Suprapubic skin (tissue), 4 donors: ENCODE data around the gene CCDC138. TPM values are rescaled to one million over a fixed set of nuclear protein-coding genes. Genes with fewer than 3 reads are reported as not detected.

ENCODE experiments used
- DNase-seq, 2 donors: peaks; one replicate each; pipeline ENCODE4 v3.0.0-alpha.2; 2019; ENCODE audit warnings: low spot score in 2 of 2
- H3K27ac ChIP-seq: fragments of 200-600 bp; sonication (generic); one replicate; pipeline ENCODE4 v1.5.1; 2019
- H3K27me3 ChIP-seq: fragments of 200-600 bp; sonication (generic); one replicate; pipeline ENCODE4 v1.5.1; 2019
- H3K36me3 ChIP-seq: fragments of 200-600 bp; sonication (generic); one replicate; pipeline ENCODE4 v1.5.1; 2019
- H3K4me1 ChIP-seq: fragments of 200-600 bp; sonication (generic); one replicate; pipeline ENCODE4 v1.5.1; 2019
- H3K4me3 ChIP-seq: fragments of 200-600 bp; sonication (generic); one replicate; pipeline ENCODE4 v1.5.1; 2019; ENCODE audit warnings: mild to moderate bottlenecking
- H3K9me3 ChIP-seq: fragments of 200-600 bp; sonication (generic); one replicate; pipeline ENCODE4 v1.5.1; 2019
- CTCF ChIP-seq, 2 donors: fragments of 200-600 bp in 1 of 2; fragments of 450-650 bp in 1 of 2; sonication (generic) in 1 of 2; IDR thresholded peaks; one replicate each; pipeline ENCODE4 v1.5.1; 2016 to 2019; ENCODE audit warnings: antibody characterized with exemption in 2 of 2, mild to moderate bottlenecking in 1 of 2, moderate library complexity in 1 of 2
- EP300 ChIP-seq: sonication (generic); formaldehyde crosslinking; IDR thresholded peaks from one replicate; pipeline ENCODE4 v1.6.1; 2017; ENCODE audit warnings: antibody characterized with exemption
- POLR2A ChIP-seq, 2 donors: fragments of 450-650 bp; IDR thresholded peaks; one replicate each; pipeline ENCODE4 v1.6.1; 2017; ENCODE audit warnings: antibody characterized with exemption in 2 of 2, mild to moderate bottlenecking in 2 of 2, moderate library complexity in 2 of 2
- POLR2AphosphoS5 ChIP-seq, 3 donors: sonication (generic); formaldehyde crosslinking; IDR thresholded peaks; one replicate each; pipeline ENCODE4 v1.6.1; 2017; ENCODE audit warnings: antibody characterized with exemption in 3 of 3
- WGBS: methylation state at CpG from one replicate; pipeline ENCODE4 v1.1.5; 2018; 5-methylcytosine and 5-hydroxymethylcytosine counted together
- total RNA-seq, 4 donors: library from RNA; depleted of rRNA; stranded (reverse); fragments of >200 nt; gene quantifications; one replicate each; pipeline ENCODE4 v1.1.0, GENCODE V29; 2016

Gene CCDC138
- total RNA-seq, 4 donors from 2014 or later = 1.4 to 9.3 (median 4.9) TPM

- WGBS = 69% methylated on average over 6 of the region's 15 CpGs
- Histone ChIP-seq H3K4me3 (no peak overlapping the region), H3K4me1 (no peaks in the 10 kb centered on the region), H3K27ac (no peak overlapping the region), H3K9me3 (no peaks in the 10 kb centered on the region), H3K27me3 (peaks cover 3% of the 10 kb centered on the region), H3K36me3 (no peaks in the 10 kb centered on the region)
- peak in 1 of 2 donors; percentile 75 for DNase-seq
- TF ChIP-seq CTCF (IDR thresholded peaks at IDR 0.05) (no peak), EP300 (no peak), POLR2AphosphoS5 (IDR thresholded peaks at IDR 0.05) (no peak), POLR2A (IDR thresholded peaks at IDR 0.05) (no peak)
Observed at GRCh38 chr2:108906403-108907077, 120.0 kb downstream of the CCDC138 start.

DNA sequence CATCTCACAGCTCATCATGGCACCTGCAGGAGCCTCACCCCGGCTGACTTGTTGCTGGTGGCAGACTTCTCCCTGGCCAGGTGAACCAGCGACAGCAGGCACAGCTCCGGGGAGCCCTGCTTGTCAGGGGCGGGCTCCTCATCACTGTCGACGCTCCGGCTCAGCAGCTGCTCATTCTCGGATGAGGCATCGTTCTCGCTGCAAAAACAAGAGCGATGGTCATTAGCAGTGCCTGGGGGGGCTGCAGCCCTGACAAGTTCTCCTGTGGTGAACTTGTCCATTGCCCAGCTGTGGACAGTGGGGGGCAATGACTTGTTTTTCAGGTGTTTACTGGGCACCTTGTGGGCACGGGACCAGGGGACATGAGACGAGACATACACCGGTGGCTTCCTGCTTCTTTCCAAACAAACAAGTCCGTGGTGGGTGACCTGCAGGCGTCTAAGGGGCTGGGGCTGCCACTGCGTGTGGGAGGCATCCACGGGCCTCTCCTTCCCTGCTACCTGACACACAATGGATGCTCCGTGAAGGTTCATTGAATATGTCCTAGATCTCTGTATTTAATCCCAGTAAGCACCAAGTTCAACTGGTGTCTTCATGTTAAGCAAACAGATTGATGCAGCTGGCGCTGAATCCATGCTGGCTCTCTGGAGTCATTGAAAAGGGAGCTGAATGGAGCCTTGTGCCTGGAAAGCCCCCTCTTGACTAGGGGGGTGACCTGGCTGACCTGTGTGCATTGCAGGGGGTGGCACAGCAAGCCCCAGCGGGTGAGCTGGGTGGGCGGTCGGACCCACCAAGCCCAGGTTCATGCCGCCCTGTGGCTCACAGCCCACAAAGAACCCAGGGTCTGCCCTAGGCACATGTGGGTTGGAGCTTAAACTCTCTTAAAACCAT, 121.5 kb downstream of the CCDC138 start:
- Histone ChIP-seq H3K27me3 (peaks cover 3% of the 10 kb centered on the region), H3K27ac (no peak overlapping the region), H3K36me3 (no peaks in the 10 kb centered on the region), H3K9me3 (no peaks in the 10 kb centered on the region), H3K4me3 (no peak overlapping the region), H3K4me1 (no peaks in the 10 kb centered on the region)
- peak in 1 of 2 donors; percentile 69 for DNase-seq
- 79% methylated on average over 16 of the region's 24 CpGs for WGBS
- TF ChIP-seq POLR2AphosphoS5 (IDR thresholded peaks at IDR 0.05) (no peak), EP300 (no peak), CTCF (IDR thresholded peaks at IDR 0.05) (no peak), POLR2A (IDR thresholded peaks at IDR 0.05) (no peak)

DNA sequence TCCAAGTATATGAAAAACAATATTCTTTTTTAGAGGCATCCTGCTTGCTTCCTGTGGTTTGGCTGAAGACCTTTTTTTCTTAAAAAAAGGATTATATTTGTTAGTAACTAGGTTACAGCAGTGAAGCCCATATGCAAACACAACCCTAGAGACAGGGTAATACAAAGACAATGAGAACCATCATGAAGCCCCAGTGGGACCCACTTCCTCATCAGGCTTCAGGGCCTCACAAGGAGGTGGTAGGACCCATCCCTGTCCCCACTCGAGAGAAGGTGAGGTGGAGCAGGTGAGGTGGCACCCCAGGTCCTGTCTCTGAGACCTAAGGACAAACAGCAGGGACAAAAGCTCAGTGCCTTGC, 122.1 kb downstream of the CCDC138 start:
- peaks cover 3% of the 10 kb centered on the region for H3K27me3 ChIP-seq
- H3K27ac ChIP-seq = no peak overlapping the region
- H3K4me1 ChIP-seq = no peaks in the 10 kb centered on the region
- TF ChIP-seq POLR2AphosphoS5 (IDR thresholded peaks at IDR 0.05) (no peak), POLR2A (IDR thresholded peaks at IDR 0.05) (no peak), CTCF (IDR thresholded peaks at IDR 0.05) (no peak)
- H3K4me3 ChIP-seq = no peak overlapping the region
- no peak for DNase-seq
- H3K9me3 ChIP-seq = no peaks in the 10 kb centered on the region
- H3K36me3 ChIP-seq = no peaks in the 10 kb centered on the region
- 82% methylated on average over 1 of the region's 1 CpG for WGBS

- 79% methylated on average over 5 of the region's 9 CpGs for WGBS
- Histone ChIP-seq H3K9me3 (no peaks in the 10 kb centered on the region), H3K27ac (no peak overlapping the region), H3K4me1 (no peaks in the 10 kb centered on the region), H3K27me3 (peaks cover 3% of the 10 kb centered on the region), H3K36me3 (no peaks in the 10 kb centered on the region), H3K4me3 (no peak overlapping the region)
- no peak for TF ChIP-seq CTCF (IDR thresholded peaks at IDR 0.05)
- no peak for TF ChIP-seq EP300
- no peak for TF ChIP-seq POLR2AphosphoS5 (IDR thresholded peaks at IDR 0.05)
- TF ChIP-seq POLR2A (IDR thresholded peaks at IDR 0.05) = no peak
- peak in 1 of 2 donors; percentile 28 for DNase-seq
Observed at GRCh38 chr2:108909275-108909823, 122.8 kb downstream of the CCDC138 start.

DNA sequence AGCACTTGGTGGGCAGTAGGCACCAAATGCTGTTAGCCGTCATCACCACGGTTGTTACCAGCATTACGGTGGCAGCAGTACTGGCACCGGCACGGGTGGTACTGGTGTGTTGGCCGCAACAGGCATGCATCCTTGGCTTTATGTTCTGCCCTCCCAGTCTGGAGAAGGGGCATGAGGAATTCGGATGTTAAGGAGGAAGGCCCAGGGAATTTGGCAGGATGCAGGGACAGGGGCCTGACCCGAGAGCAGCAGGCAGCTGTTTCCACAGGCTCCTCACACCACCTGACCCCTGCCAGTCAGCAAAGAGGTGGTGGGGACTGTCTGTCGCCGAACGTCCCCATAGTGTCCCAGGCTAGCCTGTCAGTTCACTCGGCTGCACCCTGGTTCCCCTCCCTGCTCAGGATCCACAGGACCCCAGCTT, 123.5 kb downstream of the CCDC138 start:
- H3K4me1 ChIP-seq = no peaks in the 10 kb centered on the region
- no peak overlapping the region for H3K27ac ChIP-seq
- no peaks in the 10 kb centered on the region for H3K36me3 ChIP-seq
- WGBS = 70% methylated on average over 5 of the region's 12 CpGs
- peaks cover 3% of the 10 kb centered on the region for H3K27me3 ChIP-seq
- peak in 1 of 2 donors; percentile 66 for DNase-seq
- TF ChIP-seq CTCF (IDR thresholded peaks at IDR 0.05) = no peak
- TF ChIP-seq POLR2AphosphoS5 (IDR thresholded peaks at IDR 0.05) = no peak
- TF ChIP-seq EP300 = no peak
- no peak for TF ChIP-seq POLR2A (IDR thresholded peaks at IDR 0.05)
- H3K4me3 ChIP-seq = no peak overlapping the region
- H3K9me3 ChIP-seq = no peaks in the 10 kb centered on the region
